ENCODE data around the gene ERH.
"Not testable (repeated sequence)": the region's sequence is repeated elsewhere in the genome, so short reads cannot be mapped to it uniquely, and the experiment has no call there.

Gene ERH

DNA sequence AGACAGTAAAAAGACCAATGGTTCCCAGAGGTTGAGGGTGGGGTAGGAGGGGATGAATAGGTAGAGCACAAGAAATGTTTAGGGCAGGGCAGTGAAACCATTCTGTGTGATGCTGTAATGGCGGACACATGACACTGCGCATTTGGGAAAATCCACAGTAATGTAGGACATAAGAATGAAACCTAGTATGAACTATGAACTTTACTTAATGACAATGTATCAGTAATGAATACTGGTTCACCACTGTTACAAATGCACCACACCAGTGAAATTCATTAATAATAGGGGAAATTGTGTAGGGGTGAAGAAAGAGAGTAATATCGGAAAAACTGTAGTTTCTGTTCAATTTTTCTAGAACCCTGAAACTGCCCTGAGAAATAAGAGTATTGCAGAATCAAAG is 5.6 kb downstream of the ERH start:
- no peak overlapping the region for H3K9ac ChIP-seq (ENCODE audit: low read depth, low read length)
- WGBS = 97% methylated on average over 3 of the region's 3 CpGs
- H3K9me3 ChIP-seq (ENCODE audit: insufficient read depth, low read depth, low read length) = no peaks in the 10 kb centered on the region
- H3K4me3 ChIP-seq (ENCODE audit: low read length) = no peak overlapping the region
- no peaks in the 10 kb centered on the region for H3K27me3 ChIP-seq (ENCODE audit: insufficient read depth, low read length)
- peaks cover 6% of the 10 kb centered on the region; the same call in 1 of the 2 replicates for H3K4me1 ChIP-seq (ENCODE audit: insufficient read depth, low read length)
- no peak overlapping the region for H3K27ac ChIP-seq (ENCODE audit: low read depth, low read length)
- peaks cover 92% of the 10 kb centered on the region for H3K36me3 ChIP-seq (ENCODE audit: insufficient read depth, low read length)

DNA sequence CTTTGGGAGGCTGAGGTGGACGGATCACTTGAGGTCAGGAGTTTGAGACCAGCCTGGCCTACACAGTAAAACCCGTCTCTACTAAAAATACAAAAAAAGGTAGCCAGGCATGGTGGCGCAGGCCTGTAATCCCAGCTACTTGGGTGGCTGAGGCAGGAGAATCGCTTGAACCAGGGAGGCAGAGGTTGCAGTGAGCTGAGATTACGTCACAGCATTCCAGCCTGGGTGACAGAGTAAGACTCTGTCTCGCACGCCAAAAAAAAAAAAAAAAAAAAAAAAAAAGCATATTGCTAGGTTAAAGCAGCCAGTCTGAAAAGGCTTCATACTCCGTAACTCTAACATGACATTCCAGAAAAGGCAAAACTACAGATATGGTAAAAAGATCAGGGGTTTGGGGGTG is 6.7 kb downstream of the ERH start:
- H3K27me3 ChIP-seq (ENCODE audit: insufficient read depth, low read length); H3K27ac ChIP-seq (ENCODE audit: low read depth, low read length); H3K4me3 ChIP-seq (ENCODE audit: low read length); H3K9ac ChIP-seq (ENCODE audit: low read depth, low read length); H3K9me3 ChIP-seq (ENCODE audit: insufficient read depth, low read depth, low read length); H3K4me1 ChIP-seq (ENCODE audit: insufficient read depth, low read length): not testable (repeated sequence)
- H3K36me3 ChIP-seq (ENCODE audit: insufficient read depth, low read length) = peaks cover 96% of the 10 kb centered on the region
- 94% methylated on average over 7 of the region's 8 CpGs for WGBS

DNA sequence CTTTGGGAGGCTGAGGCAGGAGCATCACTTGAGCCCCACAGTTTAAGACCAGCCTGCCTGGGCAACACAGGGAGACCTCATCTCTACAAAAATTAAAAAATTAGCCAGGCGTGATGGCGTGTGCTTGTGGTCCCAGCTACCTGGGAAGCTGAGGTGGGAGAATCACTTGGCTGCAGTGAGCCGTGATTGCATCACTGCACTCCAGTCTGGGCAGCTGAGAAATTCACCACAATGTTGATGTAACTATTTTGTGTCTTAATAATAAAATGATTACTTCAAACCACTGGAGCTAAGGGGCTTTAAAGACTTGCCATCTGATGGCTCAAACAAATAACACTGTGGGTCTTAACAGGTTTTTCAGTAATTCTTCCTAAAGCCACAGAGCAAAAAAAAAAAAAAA is 10.8 kb downstream of the ERH start:
- Histone ChIP-seq H3K4me1 (ENCODE audit: insufficient read depth, low read length) (no peaks in the 10 kb centered on the region), H3K4me3 (ENCODE audit: low read length) (no peak overlapping the region), H3K27me3 (ENCODE audit: insufficient read depth, low read length) (no peaks in the 10 kb centered on the region), H3K27ac (ENCODE audit: low read depth, low read length) (no peak overlapping the region), H3K9ac (ENCODE audit: low read depth, low read length) (no peak overlapping the region), H3K9me3 (ENCODE audit: insufficient read depth, low read depth, low read length) (no peaks in the 10 kb centered on the region), H3K36me3 (ENCODE audit: insufficient read depth, low read length) (peaks cover 96% of the 10 kb centered on the region)
- 95% methylated on average over 3 of the region's 3 CpGs for WGBS

DNA sequence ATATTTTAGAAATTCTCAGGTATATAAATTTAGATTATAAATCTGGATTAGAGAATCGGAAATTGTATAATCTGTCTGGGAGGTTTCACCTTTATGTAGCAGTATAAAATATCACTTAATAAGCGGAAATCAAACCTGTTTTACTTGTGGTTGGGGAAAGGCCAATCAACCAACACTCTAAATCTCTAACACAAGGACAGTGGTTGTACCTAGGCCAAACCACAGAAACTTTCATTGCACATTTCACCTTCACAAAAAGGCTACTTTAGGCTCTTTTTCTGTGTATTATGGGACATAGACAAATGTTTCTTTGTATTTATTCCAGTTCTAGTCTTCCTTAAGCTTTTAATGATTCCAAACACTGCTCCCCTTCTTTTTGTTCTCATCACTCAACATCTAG is 19.8 kb downstream of the ERH start:
- no peaks in the 10 kb centered on the region for H3K9me3 ChIP-seq (ENCODE audit: insufficient read depth, low read depth, low read length)
- no peak overlapping the region for H3K4me3 ChIP-seq (ENCODE audit: low read length)
- H3K36me3 ChIP-seq (ENCODE audit: insufficient read depth, low read length) = peaks cover 86% of the 10 kb centered on the region
- H3K27me3 ChIP-seq (ENCODE audit: insufficient read depth, low read length) = no peaks in the 10 kb centered on the region
- no peak overlapping the region for H3K27ac ChIP-seq (ENCODE audit: low read depth, low read length)
- H3K9ac ChIP-seq (ENCODE audit: low read depth, low read length) = no peak overlapping the region
- no peaks in the 10 kb centered on the region for H3K4me1 ChIP-seq (ENCODE audit: insufficient read depth, low read length)
- whole genome bisulfite sequencing = 100% methylated on average over 1 of the region's 2 CpGs

DNA sequence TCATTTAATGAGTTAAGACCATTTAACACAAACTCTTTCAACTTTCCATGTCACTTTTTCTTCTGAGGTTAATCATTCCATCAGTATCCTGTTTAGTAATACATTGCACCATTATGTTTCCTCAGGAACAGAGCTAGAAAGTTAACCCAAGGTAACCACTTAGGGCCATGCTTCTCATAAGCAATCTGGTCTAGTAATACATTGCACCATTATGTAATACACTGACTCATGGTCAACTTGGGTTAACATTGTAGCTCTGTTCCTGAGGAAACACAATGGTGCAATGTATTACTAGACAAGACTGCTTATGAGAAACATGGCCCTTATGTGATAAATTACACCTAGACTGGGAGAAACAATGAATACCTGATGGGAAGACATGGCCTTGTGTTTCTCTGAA is 21.7 kb downstream of the ERH start:
- H3K36me3 ChIP-seq (ENCODE audit: insufficient read depth, low read length) = peaks cover 75% of the 10 kb centered on the region
- H3K4me3 ChIP-seq (ENCODE audit: low read length) = no peak overlapping the region
- H3K27me3 ChIP-seq (ENCODE audit: insufficient read depth, low read length) = no peaks in the 10 kb centered on the region
- no peak overlapping the region for H3K9ac ChIP-seq (ENCODE audit: low read depth, low read length)
- no peak overlapping the region for H3K27ac ChIP-seq (ENCODE audit: low read depth, low read length)
- H3K9me3 ChIP-seq (ENCODE audit: insufficient read depth, low read depth, low read length) = no peaks in the 10 kb centered on the region
- no peaks in the 10 kb centered on the region for H3K4me1 ChIP-seq (ENCODE audit: insufficient read depth, low read length)

DNA sequence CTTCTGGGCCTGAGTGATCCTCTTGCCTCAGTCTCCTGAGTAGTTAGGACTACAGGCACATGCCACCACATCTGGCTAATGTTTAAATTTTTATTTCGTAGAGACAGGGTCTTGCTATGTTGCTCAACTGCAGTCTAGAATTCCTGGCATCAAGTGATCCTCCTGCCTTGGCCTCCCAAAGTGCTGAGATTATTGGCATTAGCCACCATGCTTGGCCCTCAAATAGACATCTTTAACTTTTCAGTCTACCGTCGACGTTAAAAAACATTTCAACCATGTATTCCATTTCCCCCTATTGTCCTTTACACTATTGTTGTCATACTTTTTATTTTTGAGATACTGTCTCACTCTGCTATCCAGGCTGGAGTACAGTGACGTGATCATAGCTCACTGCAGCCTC is 22.4 kb downstream of the ERH start:
- Histone ChIP-seq H3K9ac (ENCODE audit: low read depth, low read length) (no peak overlapping the region), H3K4me3 (ENCODE audit: low read length) (no peak overlapping the region), H3K4me1 (ENCODE audit: insufficient read depth, low read length) (0 out of 2 replicates have a peak, but pooled peaks cover under 1% of the 10 kb centered on the region), H3K36me3 (ENCODE audit: insufficient read depth, low read length) (peaks cover 68% of the 10 kb centered on the region), H3K27me3 (ENCODE audit: insufficient read depth, low read length) (no peaks in the 10 kb centered on the region), H3K9me3 (ENCODE audit: insufficient read depth, low read depth, low read length) (no peaks in the 10 kb centered on the region), H3K27ac (ENCODE audit: low read depth, low read length) (no peak overlapping the region)
- WGBS = 96% methylated on average over 5 of the region's 5 CpGs

DNA sequence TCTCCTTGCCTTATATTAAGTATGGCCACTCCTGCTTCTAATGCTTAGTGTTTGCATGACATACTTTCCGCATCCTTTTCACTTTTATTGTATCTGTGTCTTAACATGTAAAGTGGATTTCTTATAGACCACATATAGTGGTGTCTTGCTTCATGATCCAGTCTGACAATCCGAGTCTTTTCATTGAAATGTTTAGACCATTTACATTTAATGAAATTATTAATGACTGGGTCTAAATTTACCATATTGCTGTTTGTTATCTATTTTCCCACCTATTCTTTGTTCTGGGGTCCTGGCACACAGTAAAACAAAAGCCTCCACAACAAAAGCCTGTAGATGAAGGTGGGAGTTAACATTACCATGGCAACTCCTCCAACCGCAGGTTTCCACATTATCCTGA is 22.9 kb downstream of the ERH start:
- no peak overlapping the region for H3K4me3 ChIP-seq (ENCODE audit: low read length)
- no CpG with 5 or more reads among the region's 3 CpGs for WGBS
- H3K9me3 ChIP-seq (ENCODE audit: insufficient read depth, low read depth, low read length) = no peaks in the 10 kb centered on the region
- H3K4me1 ChIP-seq (ENCODE audit: insufficient read depth, low read length) = 0 out of 2 replicates have a peak, but pooled peaks cover 6% of the 10 kb centered on the region
- H3K9ac ChIP-seq (ENCODE audit: low read depth, low read length) = no peak overlapping the region
- H3K36me3 ChIP-seq (ENCODE audit: insufficient read depth, low read length) = peaks cover 62% of the 10 kb centered on the region
- no peak overlapping the region for H3K27ac ChIP-seq (ENCODE audit: low read depth, low read length)
- H3K27me3 ChIP-seq (ENCODE audit: insufficient read depth, low read length) = no peaks in the 10 kb centered on the region

DNA sequence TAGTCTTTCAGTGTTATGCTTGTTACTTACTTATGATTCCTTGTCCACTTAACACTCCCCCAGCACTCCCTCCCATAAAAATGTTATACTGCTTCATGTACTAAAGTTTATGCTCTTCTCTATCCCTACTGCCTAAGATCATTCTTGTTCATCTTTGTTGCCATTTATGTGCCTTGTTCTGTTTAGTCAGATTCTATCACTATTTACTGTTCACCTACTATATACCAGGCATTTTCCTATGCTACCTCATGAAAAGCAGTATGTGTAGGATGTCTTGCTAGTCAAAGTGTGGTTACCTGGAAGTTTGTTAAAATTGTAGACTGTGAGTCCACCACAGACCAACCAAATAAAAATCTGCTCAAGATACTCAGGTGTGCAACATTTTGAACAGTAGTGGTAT is 23.9 kb downstream of the ERH start:
- no peak overlapping the region for H3K9ac ChIP-seq (ENCODE audit: low read depth, low read length)
- H3K27me3 ChIP-seq (ENCODE audit: insufficient read depth, low read length) = no peaks in the 10 kb centered on the region
- peaks cover 53% of the 10 kb centered on the region for H3K36me3 ChIP-seq (ENCODE audit: insufficient read depth, low read length)
- no peak overlapping the region for H3K27ac ChIP-seq (ENCODE audit: low read depth, low read length)
- H3K4me1 ChIP-seq (ENCODE audit: insufficient read depth, low read length) = 0 out of 2 replicates have a peak, but pooled peaks cover 8% of the 10 kb centered on the region
- no peaks in the 10 kb centered on the region for H3K9me3 ChIP-seq (ENCODE audit: insufficient read depth, low read depth, low read length)
- H3K4me3 ChIP-seq (ENCODE audit: low read length) = no peak overlapping the region

DNA sequence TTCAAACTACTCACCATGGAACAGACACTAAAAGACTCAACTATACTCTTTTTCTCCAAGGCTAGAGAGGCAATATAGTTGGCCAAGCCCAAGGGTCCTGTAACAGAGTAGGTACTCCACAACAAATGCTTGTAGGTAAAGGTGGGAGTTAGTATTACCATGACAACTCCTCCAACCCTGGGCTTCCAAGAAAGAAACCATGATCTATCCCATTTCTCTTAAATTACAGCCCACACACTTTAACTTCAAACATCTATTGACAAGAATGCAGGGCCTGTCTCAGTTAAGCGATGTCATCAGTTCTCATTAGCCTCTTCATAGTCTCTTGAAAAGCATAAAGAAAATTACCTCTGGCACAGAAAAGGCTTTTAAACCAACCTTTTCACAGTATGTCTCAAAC is 25.0 kb downstream of the ERH start:
- WGBS = 94% methylated on average over 1 of the region's 1 CpG
- Histone ChIP-seq H3K4me3 (ENCODE audit: low read length) (no peak overlapping the region), H3K27me3 (ENCODE audit: insufficient read depth, low read length) (no peaks in the 10 kb centered on the region), H3K27ac (ENCODE audit: low read depth, low read length) (no peak overlapping the region), H3K4me1 (ENCODE audit: insufficient read depth, low read length) (0 out of 2 replicates have a peak, but pooled peaks cover 8% of the 10 kb centered on the region), H3K9me3 (ENCODE audit: insufficient read depth, low read depth, low read length) (no peaks in the 10 kb centered on the region), H3K9ac (ENCODE audit: low read depth, low read length) (no peak overlapping the region), H3K36me3 (ENCODE audit: insufficient read depth, low read length) (peaks cover 41% of the 10 kb centered on the region)

DNA sequence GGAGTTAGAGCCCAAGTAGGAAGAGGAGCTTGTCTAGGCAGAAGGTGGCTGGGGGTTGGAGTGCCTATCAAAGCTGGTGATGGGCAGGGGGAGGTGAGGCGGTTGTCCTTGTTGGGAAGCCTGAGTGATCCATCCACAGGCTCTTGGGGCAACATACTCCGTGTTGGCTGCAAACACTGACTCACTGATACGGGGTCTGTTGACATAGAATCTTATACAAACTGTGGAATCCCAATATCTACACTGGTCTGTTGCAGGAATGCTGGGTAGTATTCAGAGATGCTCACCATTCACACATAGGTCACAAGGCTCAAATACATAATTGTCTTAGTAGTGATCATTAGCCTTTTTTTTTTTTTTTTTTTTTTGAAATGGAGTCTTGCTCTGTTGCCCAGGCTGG is 26.0 kb downstream of the ERH start:
- H3K9me3 ChIP-seq (ENCODE audit: insufficient read depth, low read depth, low read length) = no peaks in the 10 kb centered on the region
- H3K36me3 ChIP-seq (ENCODE audit: insufficient read depth, low read length) = peaks cover 32% of the 10 kb centered on the region
- H3K9ac ChIP-seq (ENCODE audit: low read depth, low read length) = no peak overlapping the region
- H3K4me1 ChIP-seq (ENCODE audit: insufficient read depth, low read length) = 0 out of 2 replicates have a peak, but pooled peaks cover 8% of the 10 kb centered on the region
- no peaks in the 10 kb centered on the region for H3K27me3 ChIP-seq (ENCODE audit: insufficient read depth, low read length)
- H3K27ac ChIP-seq (ENCODE audit: low read depth, low read length) = no peak overlapping the region
- no peak overlapping the region for H3K4me3 ChIP-seq (ENCODE audit: low read length)
- 97% methylated on average over 3 of the region's 3 CpGs for WGBS

DNA sequence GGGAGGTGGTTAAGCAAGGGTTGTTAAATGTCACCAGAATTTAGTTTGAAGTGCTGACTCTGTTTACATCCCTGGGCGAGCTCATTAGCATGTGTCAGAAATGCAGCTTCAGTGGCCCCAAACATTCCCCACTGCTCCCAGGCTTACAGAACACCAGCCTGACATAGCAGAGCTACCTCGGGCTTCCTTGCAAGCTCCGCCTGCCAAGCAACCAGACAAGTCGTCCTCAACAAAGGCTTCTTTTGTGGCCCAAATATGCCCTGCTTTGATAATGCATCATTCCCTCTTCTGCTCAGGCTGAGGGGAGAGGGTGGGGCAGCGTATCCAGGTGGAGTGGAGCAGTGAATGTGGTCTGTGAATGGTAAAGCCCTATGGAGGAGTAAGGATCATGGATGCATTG is 28.0 kb downstream of the ERH start:
- H3K36me3 ChIP-seq (ENCODE audit: insufficient read depth, low read length) = peaks cover 11% of the 10 kb centered on the region
- no peaks in the 10 kb centered on the region for H3K27me3 ChIP-seq (ENCODE audit: insufficient read depth, low read length)
- 54% methylated on average over 5 of the region's 5 CpGs for WGBS
- no peak overlapping the region for H3K4me3 ChIP-seq (ENCODE audit: low read length)
- no peaks in the 10 kb centered on the region for H3K9me3 ChIP-seq (ENCODE audit: insufficient read depth, low read depth, low read length)
- H3K4me1 ChIP-seq (ENCODE audit: insufficient read depth, low read length) = 0 out of 2 replicates have a peak, but pooled peaks cover 8% of the 10 kb centered on the region
- no peak overlapping the region for H3K9ac ChIP-seq (ENCODE audit: low read depth, low read length)
- H3K27ac ChIP-seq (ENCODE audit: low read depth, low read length) = no peak overlapping the region

DNA sequence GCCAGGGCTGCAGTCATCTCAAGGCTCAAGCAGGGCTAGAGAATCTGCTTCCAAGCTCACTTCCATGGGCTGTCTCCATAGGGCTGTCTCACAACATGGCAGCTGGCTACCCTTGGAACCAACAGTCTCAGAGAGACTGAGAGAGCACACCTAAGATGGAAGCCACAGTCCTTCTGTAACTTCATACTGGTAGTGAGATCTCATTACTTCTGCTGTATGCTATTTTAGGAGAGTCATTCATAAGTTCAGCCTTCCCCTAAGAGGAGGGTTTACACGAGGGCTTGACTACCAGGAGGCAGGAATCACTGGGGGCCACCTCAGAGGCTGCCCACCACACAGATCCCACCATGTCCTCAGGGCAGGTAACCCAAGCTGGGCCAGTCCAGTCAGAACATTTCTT is 29.7 kb downstream of the ERH start:
- H3K4me3 ChIP-seq (ENCODE audit: low read length) = no peak overlapping the region
- H3K9ac ChIP-seq (ENCODE audit: low read depth, low read length) = no peak overlapping the region
- peaks cover 8% of the 10 kb centered on the region; the same call in 1 of the 2 replicates for H3K36me3 ChIP-seq (ENCODE audit: insufficient read depth, low read length)
- H3K27me3 ChIP-seq (ENCODE audit: insufficient read depth, low read length) = no peaks in the 10 kb centered on the region
- no peaks in the 10 kb centered on the region for H3K9me3 ChIP-seq (ENCODE audit: insufficient read depth, low read depth, low read length)
- 95% methylated on average over 1 of the region's 1 CpG for WGBS
- 0 out of 2 replicates have a peak, but pooled peaks cover 8% of the 10 kb centered on the region for H3K4me1 ChIP-seq (ENCODE audit: insufficient read depth, low read length)
- H3K27ac ChIP-seq (ENCODE audit: low read depth, low read length) = no peak overlapping the region

Measured in HUES64 (cell line).